ENCODE results near the gene FAM13A.

The FAM13A gene

GRCh38 chr4:88830598-88830997 lies 226.4 kb downstream of the FAM13A start:
- no peaks in the 10 kb centered on the region for H3K27me3 ChIP-seq (ENCODE audit: low read length)
- no peak overlapping the region for H3K4me2 ChIP-seq (ENCODE audit: low read depth, low read length, poor library complexity, severe bottlenecking)
- no peaks in the 10 kb centered on the region for H3K79me2 ChIP-seq (ENCODE audit: insufficient read depth, low read length)
- TF ChIP-seq EZH2phosphoT487 (conservative IDR thresholded peaks at IDR 0.05; ENCODE audit: low read length) (no peak), CTCF (IDR thresholded peaks at IDR 0.05; ENCODE audit: insufficient read depth, low read length, poor library complexity, severe bottlenecking) (no peak)
- H3K9me2 ChIP-seq (replicated peaks; ENCODE audit: insufficient read depth, low read length): no peaks in the 10 kb centered on the region
- H3K36me3 ChIP-seq (ENCODE audit: low read length): no peaks in the 10 kb centered on the region
- H2AFZ ChIP-seq (ENCODE audit: low read depth, low read length, severe bottlenecking): no peak overlapping the region
- no peak overlapping the region for H3K4me3 ChIP-seq (ENCODE audit: insufficient read depth, low read length, poor library complexity, severe bottlenecking)
- H4K20me1 ChIP-seq (ENCODE audit: low read depth, low read length): no peaks in the 10 kb centered on the region
- no peak overlapping the region for H3K9ac ChIP-seq (ENCODE audit: low read length)
- no peak overlapping the region for H3K27ac ChIP-seq (ENCODE audit: low read depth, low read length)
- no peaks in the 10 kb centered on the region for H3K9me3 ChIP-seq (ENCODE audit: insufficient read depth, low read length)
- no peaks in the 10 kb centered on the region for H3F3A ChIP-seq (ENCODE audit: insufficient read depth)

GRCh38 chr4:88828842-88829571 lies 228.0 kb downstream of the FAM13A start:
- Histone ChIP-seq H2AFZ (ENCODE audit: low read depth, low read length, severe bottlenecking) (no peak overlapping the region), H3K79me2 (ENCODE audit: insufficient read depth, low read length) (no peaks in the 10 kb centered on the region), H3K27me3 (ENCODE audit: low read length) (no peaks in the 10 kb centered on the region), H3K9me3 (ENCODE audit: insufficient read depth, low read length) (no peaks in the 10 kb centered on the region), H3K9ac (ENCODE audit: low read length) (no peak overlapping the region), H3K4me2 (ENCODE audit: low read depth, low read length, poor library complexity, severe bottlenecking) (no peak overlapping the region), H3K36me3 (ENCODE audit: low read length) (no peaks in the 10 kb centered on the region), H3K27ac (ENCODE audit: low read depth, low read length) (no peak overlapping the region), H4K20me1 (ENCODE audit: low read depth, low read length) (no peaks in the 10 kb centered on the region), H3K9me2 (replicated peaks; ENCODE audit: insufficient read depth, low read length) (no peaks in the 10 kb centered on the region), H3F3A (ENCODE audit: insufficient read depth) (no peaks in the 10 kb centered on the region), H3K4me3 (ENCODE audit: insufficient read depth, low read length, poor library complexity, severe bottlenecking) (no peak overlapping the region)
- no peak for TF ChIP-seq CTCF (IDR thresholded peaks at IDR 0.05; ENCODE audit: insufficient read depth, low read length, poor library complexity, severe bottlenecking)
- no peak for TF ChIP-seq EZH2phosphoT487 (conservative IDR thresholded peaks at IDR 0.05; ENCODE audit: low read length)

GRCh38 chr4:88827442-88827841 lies 229.5 kb downstream of the FAM13A start:
- H3K9me3 ChIP-seq (ENCODE audit: insufficient read depth, low read length): no peaks in the 10 kb centered on the region
- H3K4me2 ChIP-seq (ENCODE audit: low read depth, low read length, poor library complexity, severe bottlenecking): no peak overlapping the region
- no peak overlapping the region for H2AFZ ChIP-seq (ENCODE audit: low read depth, low read length, severe bottlenecking)
- H3K4me3 ChIP-seq (ENCODE audit: insufficient read depth, low read length, poor library complexity, severe bottlenecking): no peak overlapping the region
- H3K9ac ChIP-seq (ENCODE audit: low read length): no peak overlapping the region
- no peaks in the 10 kb centered on the region for H3K27me3 ChIP-seq (ENCODE audit: low read length)
- no peaks in the 10 kb centered on the region for H3F3A ChIP-seq (ENCODE audit: insufficient read depth)
- H3K9me2 ChIP-seq (replicated peaks; ENCODE audit: insufficient read depth, low read length): no peaks in the 10 kb centered on the region
- no peak for TF ChIP-seq EZH2phosphoT487 (conservative IDR thresholded peaks at IDR 0.05; ENCODE audit: low read length)
- no peak for TF ChIP-seq CTCF (IDR thresholded peaks at IDR 0.05; ENCODE audit: insufficient read depth, low read length, poor library complexity, severe bottlenecking)
- no peaks in the 10 kb centered on the region for H3K36me3 ChIP-seq (ENCODE audit: low read length)
- no peak overlapping the region for H3K27ac ChIP-seq (ENCODE audit: low read depth, low read length)
- H4K20me1 ChIP-seq (ENCODE audit: low read depth, low read length): no peaks in the 10 kb centered on the region
- H3K79me2 ChIP-seq (ENCODE audit: insufficient read depth, low read length): no peaks in the 10 kb centered on the region
